ENCODE results near the gene PITPNM3.

PITPNM3 gene

DNA sequence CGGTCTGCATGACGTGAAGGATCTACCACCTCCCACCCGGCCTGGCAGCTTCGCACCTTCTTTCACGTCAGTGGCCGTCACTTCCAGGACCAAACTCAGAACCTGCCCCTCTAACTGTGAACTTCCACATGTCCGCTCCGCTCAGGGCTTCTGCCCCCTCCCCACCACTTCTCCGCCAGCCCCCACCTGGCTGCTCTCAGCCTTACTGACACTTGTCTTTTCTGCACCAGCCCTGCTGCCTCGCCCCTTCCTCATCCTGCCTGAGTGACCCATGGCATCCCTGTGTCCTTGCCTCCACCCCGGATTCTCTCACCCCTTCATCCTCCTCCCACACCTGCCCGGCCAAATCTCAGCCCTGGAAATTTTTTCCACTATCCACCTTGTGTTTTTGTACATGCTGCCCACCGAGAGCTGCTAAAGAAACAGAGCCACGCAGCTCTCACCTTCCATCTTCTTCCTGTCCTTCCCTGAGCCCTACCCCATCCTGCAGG lies 97.8 kb downstream of the PITPNM3 start:
- no peak for DNase-seq

DNA sequence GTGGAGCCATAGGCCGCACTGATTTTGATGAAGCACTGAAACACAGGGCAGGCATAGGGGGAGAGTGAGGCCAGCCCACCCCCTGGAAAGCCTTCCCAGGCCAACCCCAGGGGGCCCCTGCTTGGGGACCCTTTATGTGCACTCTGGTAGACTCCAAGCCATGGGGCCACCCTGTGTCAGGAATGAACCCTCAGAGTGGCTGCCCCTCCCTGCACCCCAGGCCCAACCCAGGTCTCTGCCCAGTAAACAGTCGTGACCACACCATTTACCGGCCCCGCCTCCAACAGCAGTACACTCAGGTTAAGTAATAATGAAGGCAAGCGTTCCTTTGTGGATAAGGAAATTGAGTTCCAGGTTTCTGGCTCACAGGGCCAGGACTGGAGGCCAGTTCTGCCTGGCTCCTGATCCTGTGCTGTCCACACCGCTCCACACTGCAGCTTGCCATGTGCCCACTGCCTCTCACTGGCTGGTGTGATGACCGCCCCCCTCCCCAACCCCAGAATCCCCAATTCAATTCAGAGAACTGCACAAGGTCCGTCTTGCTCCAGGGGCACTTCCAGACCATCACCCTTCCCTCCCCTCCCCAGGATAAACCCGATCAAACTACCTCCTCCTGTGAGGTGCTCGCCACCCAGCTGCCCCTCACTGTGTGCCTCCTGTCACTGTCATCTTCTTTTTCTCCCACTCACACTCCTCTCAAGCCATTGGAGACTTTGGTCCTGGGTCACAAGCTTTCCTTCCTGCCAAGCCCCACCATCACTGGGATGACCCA lies 98.5 kb downstream of the PITPNM3 start:
- no peak for DNase-seq

DNA sequence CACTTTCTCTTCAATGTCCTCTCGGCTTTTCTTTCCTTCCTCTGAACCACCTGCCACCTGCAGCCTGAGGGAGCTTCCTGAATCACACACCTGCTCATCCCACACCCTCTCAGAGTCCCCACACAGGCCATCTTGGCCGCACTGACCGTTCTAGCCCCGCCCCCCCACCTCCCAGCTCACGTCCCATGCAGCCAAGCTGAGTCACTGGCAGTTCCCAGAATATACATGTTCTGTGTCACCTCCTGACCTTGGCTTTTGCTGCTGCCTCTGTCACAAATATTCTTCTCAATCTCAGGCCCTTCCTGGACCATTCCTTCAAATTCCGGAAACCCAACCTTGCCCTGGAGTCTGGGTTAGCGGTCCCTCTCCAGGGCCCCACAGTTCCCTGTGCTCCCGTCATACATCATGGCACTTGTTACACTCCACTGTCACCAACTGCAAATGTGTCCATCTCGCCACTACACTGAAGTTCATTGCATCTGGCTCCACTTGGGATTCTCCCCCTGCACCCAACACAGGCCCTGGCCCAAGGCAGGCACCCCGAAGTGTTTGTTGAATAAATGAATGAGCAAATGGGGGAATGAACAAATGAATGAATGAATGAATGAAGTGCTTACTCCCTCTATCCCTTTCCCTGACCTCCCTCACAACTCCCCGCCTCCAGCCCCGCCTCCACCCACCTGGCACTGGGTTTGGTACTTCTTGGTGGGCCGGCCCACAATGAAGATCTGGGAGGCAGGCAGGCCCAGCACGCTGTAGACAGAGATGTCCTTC lies 99.3 kb downstream of the PITPNM3 start:
- no peak for DNase-seq

DNA sequence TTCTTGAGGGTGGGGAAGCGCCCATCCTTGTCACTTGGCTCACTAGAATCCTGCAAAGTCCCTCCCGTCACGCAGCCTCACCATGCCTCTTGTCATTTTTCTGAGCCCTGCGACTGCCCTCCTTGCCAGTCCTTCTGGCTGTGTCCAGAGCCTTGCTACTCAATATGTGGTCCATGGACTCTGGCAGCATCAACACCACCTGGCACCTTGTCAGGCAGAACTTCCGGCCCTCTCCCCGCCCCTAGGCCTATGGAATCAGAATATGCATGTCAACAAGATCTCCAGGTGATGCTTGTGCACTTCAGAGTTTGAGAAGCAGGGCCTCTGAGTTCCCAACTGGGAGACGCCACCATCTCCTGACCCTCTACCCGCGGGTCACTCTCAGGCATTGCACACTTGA lies 100.0 kb downstream of the PITPNM3 start:
- DNase-seq, result no peak

DNA sequence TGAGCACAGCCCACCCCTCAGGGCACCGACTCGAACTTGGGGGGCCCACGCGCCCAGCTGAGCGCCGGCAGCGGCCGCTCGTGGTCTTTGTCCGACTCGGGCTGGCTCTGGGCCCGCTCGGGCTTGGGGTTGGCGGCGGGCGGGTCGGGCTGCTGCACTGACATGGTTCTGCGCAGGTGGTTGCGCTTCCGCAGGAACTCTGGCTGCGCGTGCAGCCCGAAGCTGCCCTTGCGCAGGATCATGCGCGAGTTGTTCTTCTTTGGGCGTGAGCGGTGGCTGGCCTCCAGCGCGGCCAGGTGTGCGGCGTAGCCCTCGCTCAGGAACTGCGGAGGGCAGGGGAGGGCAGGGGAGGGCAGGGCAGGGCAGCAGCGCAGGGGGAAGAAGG lies 101.0 kb downstream of the PITPNM3 start:
- DNase-seq, result peak; percentile 19

DNA sequence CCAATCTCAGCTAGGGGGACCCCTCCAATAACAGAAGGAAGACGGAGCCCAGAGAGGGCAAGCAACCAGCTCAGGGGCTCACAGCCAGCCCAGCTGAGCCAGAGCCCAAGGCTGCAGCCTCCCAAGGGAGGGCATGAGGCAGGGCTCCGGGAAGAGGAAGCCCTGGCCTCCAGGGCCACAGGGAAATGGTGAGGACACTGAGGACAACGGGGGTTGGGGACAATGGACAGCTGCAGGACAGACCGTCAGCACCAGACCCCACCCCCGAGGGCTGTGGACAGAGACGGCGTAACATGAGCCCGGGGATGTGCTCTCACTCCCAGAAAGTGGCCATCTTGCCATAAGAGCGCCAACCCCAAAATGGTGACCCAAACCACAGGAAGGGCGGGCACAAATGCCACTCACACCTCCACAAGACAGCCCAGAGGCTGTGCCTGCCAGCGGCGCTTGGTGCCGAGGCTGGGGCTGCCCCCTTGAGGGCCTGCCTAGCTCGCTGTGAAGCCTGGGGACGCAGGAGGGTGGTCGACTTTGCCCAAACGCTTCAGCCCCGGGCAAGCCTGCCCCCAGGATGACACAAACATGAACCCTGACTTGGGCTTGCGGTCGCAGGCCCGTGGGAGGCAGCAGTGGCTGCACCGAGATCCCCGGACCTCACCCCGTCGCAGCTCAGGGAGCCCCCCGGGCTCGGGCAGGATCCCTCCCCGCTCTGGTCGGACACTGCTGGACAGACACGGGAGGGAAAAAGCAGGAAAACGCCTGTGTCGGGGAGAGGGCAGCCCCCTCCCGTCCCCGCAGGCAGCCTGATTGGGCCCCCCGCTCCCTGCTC lies 101.6 kb downstream of the PITPNM3 start:
- no peak for DNase-seq

DNA sequence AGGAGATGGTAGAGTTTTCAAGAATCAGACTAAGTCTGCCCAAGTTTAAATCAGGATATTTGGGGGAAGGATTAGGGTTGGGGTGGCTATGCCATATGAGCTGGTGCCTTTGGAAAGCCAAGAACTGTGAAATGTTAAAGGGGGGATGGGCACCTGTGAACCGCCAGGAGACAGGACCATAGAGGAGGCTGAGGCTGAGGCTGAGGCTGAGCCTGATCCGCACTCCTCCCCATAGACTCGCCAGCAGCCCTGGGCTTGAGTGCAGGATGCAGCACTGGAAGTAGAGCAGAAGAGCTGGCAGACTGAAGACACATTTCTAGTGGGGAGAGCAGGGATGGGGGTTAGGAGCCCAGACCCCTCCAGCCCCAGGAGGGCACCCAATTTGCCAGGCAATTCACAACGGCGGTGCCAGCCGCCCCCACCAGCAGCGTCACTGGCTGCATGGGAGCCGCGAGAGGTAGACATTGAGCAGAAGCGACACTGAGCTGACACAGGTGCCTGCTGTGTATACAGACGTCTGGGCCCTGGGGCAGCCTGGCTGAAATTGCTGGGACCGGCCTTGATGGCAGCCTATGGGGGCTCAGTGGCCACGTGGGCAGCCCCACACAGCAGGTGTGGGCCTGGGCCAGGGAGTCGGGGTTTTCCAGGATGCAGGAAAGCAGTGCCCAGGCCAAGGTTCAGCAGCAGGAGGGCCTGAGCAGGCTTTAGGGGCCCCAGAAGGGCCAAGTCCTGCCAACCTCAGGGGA lies 102.9 kb downstream of the PITPNM3 start:
- DNase-seq, result no peak

DNA sequence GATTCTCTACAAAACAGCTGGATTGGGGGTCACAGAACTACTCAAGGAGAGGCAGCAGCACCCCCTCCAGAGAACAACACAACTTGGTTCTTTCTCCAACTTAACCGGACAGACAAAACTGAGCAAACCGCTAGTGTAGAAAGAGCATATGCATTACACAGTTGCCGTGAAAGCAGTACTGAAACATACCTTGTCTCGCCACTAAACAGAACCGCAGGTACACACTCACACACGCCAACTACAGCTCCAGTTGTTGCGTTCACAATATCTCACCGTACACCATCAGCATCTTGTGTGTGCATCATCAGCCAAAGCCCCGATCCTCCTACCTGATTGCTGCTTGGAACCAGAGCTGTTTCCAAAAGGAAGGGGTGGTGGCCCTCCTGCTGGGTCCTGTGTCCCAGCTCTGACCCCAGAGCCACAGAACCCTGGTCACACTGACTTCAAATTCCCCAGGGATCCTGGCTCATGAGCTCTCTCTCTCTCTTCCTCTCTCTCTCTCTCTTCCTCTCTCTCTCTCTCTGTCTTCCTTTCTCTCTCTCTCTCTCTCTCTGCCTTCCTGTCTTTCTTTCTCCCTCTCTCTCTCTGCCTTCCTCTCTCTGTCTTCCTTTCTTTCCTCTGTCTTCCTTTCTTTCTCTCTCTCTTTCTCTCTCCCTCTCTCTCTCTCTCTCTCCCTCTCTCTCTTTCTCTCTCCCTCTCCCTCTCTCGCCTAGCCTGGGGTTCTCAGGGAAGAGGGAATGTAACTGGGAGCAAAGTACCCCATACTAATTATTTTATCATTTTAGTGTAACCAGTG lies 103.7 kb downstream of the PITPNM3 start:
- DNase-seq, result no peak

DNA sequence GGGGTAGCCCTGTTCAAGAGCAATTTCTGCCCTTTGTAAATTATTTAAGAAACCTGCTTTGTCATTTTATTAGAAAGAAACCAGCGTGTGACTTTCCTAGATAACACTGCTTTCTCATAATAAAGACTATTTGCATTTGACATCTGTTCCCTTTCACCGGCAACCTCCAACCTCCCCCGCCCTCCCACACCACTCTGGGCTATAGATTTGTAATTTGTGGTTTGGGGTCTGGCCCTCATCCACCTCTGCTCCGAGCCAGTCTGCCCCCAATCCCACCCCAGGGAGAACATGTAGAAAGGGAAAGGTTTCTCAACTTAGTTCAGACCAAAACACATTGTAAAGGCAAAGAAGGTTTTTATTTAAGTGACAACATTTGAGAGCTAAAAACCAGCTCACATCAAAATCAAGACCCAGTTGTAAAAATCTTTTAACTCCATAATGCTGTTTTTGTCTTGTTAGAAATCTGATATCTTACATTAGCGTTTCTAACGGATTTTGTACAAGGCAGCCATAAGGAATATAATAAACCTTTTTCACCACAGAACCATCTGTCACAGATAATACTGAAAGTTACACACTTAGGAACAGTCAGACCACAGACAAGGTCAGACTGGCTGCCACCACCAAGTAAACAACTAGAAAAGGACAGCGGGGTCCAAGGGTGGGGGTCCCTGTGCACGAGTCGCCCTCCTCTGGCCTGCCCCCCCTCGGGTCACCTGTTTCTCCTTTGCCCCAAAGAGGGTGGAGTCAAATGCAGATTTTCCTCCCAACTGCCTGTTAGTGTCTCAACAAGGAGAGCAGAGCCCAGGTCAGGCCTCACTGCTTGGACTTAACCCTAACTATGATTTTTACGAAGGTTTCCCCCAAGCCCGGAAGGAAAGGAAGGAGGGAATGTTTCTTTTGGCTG lies 105.2 kb downstream of the PITPNM3 start:
- no peak for DNase-seq

DNA sequence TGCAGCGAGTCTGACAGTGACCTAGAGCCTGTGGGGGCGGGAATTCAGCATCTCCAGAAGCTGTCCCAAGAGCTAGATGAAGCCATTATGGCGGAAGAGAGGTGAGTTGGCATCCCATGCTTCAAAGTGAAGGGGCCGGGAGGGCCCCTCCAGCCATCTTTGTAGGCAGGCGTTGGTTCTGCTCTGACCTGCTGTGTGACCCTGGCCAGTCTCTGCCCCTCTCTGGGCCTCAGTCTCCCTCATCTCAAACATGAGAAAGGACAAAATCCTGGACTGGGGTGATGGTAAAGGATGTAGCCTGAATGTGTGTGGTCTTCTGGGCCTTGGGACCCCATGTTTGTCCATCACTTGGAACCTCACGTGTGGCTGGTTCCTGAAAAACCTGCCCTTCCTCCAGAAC lies 107.0 kb downstream of the PITPNM3 start:
- no peak for DNase-seq

DNA sequence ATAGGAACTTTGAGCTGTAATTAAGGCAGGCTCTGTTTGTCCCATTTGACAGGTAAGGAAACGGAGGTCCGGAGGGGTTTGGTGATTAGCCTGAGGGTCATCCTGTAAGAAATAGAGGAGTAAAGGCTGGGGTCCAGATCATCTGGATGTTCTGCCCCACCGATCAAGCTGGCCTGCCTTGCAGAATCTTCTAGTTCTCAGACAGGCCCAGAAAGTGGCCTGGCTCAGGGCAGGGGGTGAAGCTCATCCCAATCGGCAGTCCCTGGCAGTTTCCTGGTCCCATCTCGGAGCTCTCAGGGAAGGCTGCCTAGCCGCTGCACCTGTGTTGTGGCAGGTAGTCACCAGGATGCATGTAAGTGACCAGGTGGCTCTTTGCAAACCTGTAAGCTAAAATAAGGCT lies 107.9 kb downstream of the PITPNM3 start:
- no peak for DNase-seq

DNA sequence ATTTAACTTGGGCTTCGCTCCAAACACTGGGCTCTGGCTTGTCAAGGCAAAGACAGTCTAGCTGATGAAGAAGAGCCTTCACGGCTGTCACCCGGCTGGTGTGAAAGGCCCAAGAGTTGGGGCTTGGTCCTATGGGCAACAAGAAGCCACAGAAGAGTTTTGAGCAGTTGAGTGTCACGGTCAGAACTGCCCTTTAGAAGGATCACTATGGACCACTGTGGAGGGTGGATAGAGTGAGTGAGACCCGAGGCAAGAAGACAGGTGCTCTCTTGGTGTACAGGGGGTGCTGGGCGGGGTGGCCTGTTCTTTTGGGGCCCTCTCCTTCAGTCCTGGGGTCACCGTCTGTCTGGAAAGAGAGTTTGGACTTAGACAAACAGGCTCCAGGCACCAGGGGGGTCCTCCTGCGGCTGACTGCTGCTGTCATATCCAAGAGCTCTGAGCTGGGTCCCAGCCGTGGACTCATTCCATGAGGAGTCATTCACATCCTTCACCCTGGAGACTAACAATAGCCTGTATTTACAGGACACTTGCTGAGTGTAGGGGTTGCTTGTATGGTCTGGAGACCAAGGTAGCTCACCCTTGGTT lies 109.7 kb downstream of the PITPNM3 start:
- no peak for DNase-seq

DNA sequence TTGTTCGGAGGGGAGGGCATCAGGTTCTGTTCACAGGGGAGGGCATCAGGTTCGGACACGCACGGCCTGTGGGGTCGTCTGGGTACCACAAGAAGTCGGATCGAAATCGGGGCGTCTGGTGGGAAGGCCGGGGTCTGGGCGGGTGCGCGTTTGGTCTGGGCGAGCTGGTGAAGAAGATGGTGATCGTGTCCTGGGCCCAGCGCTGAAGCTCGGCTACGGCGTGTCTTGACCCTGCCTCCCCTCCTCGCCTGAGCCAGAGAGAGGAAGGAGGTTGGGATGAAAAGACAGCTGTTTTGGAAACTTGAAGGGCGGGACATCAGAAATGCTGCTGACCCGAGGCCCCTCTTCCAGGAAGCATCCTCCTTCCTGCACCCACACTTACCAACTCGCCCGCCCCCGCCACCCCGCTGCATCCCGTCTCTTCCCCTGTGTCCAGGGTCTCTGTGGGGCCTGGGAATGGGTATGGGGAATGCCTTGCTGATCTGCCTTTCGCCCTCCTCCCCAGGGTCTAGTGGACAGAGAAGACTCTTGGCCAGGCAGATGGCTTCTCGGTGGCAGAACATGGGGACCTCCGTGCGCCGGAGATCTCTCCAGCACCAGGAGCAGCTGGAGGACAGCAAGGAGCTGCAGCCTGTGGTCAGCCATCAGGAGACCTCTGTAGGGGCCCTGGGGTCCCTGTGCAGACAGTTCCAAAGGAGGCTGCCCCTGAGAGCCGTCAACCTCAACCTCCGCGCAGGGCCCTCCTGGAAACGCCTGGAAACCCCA lies 111.6 kb downstream of the PITPNM3 start:
- DNase-seq, result no peak

DNA sequence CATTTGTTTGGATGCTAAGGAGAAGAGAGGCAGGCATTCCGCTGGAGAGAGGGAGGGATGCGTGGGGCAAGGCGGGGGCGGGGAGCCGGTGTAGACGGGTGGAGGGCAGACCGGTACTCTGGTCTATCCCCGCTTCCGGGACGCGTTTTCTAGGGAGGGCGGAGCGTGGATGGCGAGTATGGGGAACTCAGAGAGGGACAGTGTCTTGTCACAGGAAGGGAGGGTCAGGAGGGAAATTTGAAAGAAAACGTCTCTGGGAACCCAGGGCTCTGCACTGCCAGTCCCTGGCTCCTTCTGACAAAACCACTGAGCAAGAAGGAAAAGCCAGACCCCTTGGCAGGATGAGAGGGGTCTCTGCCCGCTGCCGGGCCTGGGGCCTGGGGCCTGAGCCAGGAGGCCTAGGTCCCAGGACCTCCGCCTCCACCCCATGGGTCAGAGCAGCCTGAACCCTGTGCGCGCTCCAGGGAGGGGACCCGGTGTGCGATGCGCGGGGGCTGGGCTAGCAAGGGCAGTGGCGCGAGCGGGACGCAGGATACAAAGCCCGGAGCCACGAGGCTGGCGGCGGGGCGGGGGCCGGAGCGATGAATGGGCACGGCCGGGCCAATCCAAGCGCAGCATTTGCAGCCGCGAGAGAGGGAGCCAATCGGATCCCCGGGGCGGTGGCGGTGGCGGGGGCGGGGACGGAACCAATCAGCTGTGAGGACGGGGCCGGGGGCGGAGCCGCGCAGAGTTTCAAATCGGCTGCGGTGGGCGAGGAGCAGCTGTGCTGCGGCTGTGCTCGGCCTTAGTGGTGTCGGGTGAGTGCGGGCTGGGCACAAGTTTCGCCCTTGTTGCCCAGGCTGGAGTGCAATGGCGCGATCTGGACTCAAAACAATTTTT lies 112.4 kb downstream of the PITPNM3 start, which contains the start of gene PIMREG:
PIMREG (plus strand) TSS at position 764 of the 879 bp plus-strand sequence. CDS start 656 bp downstream, outside the sequence.
- peak; percentile 95 for DNase-seq

DNA sequence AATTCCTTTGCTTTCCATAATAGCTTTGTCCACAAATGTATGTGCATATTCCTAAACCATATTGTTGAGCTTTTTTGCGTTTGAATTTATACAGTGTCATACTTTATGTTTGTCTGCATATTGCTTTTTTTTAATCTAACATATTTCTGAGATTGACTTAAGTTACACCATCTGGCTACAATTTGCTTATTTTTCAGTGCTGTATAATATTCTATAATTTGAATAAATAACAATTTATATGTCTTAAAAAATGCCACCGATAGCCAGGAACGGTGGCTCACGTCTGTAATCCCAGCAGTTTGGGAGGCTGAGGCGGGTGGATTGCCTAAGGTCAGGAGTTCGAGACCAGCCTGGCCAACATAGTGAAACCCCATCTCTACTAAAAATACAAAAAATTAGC lies 113.6 kb downstream of the PITPNM3 start:
- DNase-seq, result no peak

DNA sequence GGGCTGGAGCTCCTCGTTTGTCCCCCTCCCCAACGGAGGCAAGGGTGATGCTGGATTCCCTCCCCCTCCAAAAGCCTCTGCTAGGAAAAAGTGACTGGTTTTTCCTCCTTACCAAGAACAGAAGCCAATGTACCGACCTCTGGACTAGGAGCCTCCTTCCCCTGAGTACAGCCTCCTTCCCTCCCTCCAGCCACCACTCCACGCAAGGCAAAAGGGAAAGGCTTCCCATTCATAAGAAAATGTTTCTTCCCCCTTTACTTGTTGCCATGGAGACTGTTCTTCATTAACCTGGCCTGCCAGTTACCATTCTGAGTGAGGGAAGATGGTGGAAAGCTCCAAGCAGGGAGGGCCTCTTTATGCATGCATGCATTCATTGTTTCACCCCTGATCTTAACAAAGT lies 116.4 kb downstream of the PITPNM3 start:
- DNase-seq, result no peak

DNA sequence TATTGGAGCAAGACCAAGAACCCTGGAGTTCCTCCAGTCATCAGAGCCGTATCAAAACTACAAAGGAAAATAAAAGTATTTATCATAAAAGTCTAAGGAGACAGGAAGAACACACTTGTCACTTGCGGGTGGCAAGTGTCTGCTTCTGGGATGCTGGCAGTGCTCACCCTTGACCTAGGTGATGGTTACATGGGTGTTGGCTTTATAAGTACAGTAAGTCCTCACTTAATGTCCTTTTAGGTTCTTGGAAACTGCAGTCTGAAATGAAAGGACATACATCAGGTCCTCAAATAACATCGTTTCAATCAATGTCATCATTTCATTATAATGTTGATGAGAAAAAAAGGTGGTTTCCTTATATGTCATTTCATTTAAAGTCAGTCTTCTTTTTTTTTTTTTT lies 118.4 kb downstream of the PITPNM3 start:
- no peak for DNase-seq

DNA sequence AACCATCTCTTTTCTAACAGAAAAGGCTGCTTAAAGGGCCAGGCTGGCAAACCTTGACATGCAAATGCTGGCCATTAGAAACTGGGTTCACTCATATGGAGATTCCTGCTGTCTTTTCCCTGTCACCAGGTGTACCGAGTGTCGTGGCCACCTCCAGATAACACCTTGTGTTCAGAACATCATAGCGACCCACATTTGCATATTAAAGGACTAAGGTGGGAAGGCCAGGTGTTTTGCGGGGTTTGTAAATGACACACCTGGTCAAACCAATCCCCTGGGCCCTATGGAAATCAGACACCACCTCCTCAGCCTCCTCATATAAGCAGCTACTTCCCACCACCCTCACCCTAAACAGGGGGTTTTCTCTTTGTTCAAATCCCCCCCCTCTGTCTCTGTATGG lies 118.9 kb downstream of the PITPNM3 start:
- DNase-seq, result no peak
